Progenitor cell of endocrine pancreas (in vitro differentiated cells): ENCODE results near the gene TKFC. TPM values are rescaled to one million over a fixed set of nuclear protein-coding genes. Genes with fewer than 3 reads are reported as not detected.
A peak's percentile ranks its signal among the peaks of the same experiment; 100 is the strongest.

Experiments
- DNase-seq: peaks from one replicate; pipeline ENCODE4 v3.0.0; 2021; ENCODE audit warnings: low spot score; ENCODE audit not compliant: unreplicated experiment
- H3K27ac Mint-ChIP-seq: 2 replicates; pipeline ENCODE4 v1.8.0; 2021; ENCODE audit warnings: mild to moderate bottlenecking, moderate library complexity, mixed read lengths
- H3K27me3 Mint-ChIP-seq: 2 replicates; pipeline ENCODE4 v1.8.0; 2021; ENCODE audit warnings: mixed read lengths
- H3K36me3 Mint-ChIP-seq: 2 replicates; pipeline ENCODE4 v1.8.0; 2022; ENCODE audit warnings: mixed read lengths; ENCODE audit not compliant: insufficient read depth
- H3K4me1 Mint-ChIP-seq: 2 replicates; pipeline ENCODE4 v1.8.0; 2021; ENCODE audit warnings: low read depth, mixed read lengths
- H3K4me3 Mint-ChIP-seq: 2 replicates; pipeline ENCODE4 v1.8.0; 2021; ENCODE audit warnings: low read depth, mild to moderate bottlenecking, moderate library complexity, mixed read lengths
- H3K9me3 Mint-ChIP-seq: 2 replicates; pipeline ENCODE4 v1.8.0; 2021; ENCODE audit warnings: low read depth, mixed read lengths
- CTCF ChIP-seq: fragments of 200-600 bp; sonication (generic); IDR thresholded peaks from one replicate; pipeline ENCODE4 v1.5.0; 2021; ENCODE audit warnings: antibody characterized with exemption, mild to moderate bottlenecking; ENCODE audit not compliant: unreplicated experiment
- total RNA-seq: library from RNA; stranded (reverse); gene quantifications from 2 replicates; pipeline ENCODE4 v1.2.1, GENCODE V29; 2021

Gene TKFC
- total RNA-seq, 1 donor from 2014 or later, result 78.8 TPM

- peaks cover 13% of the 10 kb centered on the region for H3K4me1 Mint-ChIP-seq
- H3K36me3 Mint-ChIP-seq, result peaks cover 26% of the 10 kb centered on the region
- no peaks in the 10 kb centered on the region for H3K9me3 Mint-ChIP-seq
- H3K27ac Mint-ChIP-seq, result peak overlapping the region; percentile 43
- peaks cover 7% of the 10 kb centered on the region for H3K27me3 Mint-ChIP-seq
- H3K4me3 Mint-ChIP-seq, result peak overlapping the region; percentile 17
- no peak for TF ChIP-seq CTCF
- DNase-seq, result no peak
Observed at GRCh38 chr11:61297746-61298145, 35.3 kb upstream of the TKFC start.

DNA sequence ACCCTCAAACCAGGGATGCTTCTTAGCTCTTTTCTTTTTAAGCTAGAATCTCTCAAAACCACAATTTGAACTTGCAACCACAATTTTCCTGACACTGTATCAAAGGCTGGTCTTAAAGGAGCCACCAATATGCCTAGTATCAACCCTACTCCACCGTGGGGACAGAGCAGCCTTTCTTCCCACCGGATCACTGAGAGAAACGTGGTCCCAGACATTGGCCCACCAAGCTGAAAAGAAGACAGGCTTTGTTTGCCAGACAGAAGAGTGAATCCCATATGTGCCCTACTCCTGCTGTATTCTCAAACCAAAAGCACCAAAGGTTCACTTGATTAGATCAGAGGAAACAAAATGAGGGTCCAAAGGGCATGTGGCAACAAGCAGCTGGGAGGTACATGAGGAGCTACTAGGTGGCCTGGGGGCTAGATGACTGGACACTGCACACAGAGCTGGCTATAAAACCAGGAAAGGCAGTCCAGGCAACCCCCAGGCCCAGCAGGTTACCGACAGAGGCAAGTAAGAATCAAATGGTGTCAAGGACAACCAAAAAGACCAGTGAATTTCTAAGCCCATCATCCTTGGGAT is 34.3 kb upstream of the TKFC start:
- H3K9me3 Mint-ChIP-seq, result no peaks in the 10 kb centered on the region
- H3K36me3 Mint-ChIP-seq, result peaks cover 26% of the 10 kb centered on the region
- peaks cover 1% of the 10 kb centered on the region for H3K27me3 Mint-ChIP-seq
- H3K4me1 Mint-ChIP-seq, result peaks cover 8% of the 10 kb centered on the region
- TF ChIP-seq CTCF, result no peak
- no peak overlapping the region for H3K27ac Mint-ChIP-seq
- DNase-seq, result no peak
- H3K4me3 Mint-ChIP-seq, result no peak overlapping the region

- Mint-ChIP-seq H3K4me3 (no peak overlapping the region), H3K27ac (no peak overlapping the region), H3K27me3 (no peaks in the 10 kb centered on the region), H3K36me3 (peaks cover 27% of the 10 kb centered on the region), H3K4me1 (peaks cover 6% of the 10 kb centered on the region), H3K9me3 (no peaks in the 10 kb centered on the region)
- TF ChIP-seq CTCF, result no peak
- DNase-seq, result no peak
Observed at GRCh38 chr11:61302550-61302949, 30.5 kb upstream of the TKFC start.

- H3K4me1 Mint-ChIP-seq, result peaks cover 4% of the 10 kb centered on the region
- H3K27ac Mint-ChIP-seq, result no peak overlapping the region
- H3K9me3 Mint-ChIP-seq, result no peaks in the 10 kb centered on the region
- H3K27me3 Mint-ChIP-seq, result no peaks in the 10 kb centered on the region
- no peak for TF ChIP-seq CTCF
- no peak overlapping the region for H3K4me3 Mint-ChIP-seq
- no peak for DNase-seq
- H3K36me3 Mint-ChIP-seq, result peaks cover 22% of the 10 kb centered on the region
Observed at GRCh38 chr11:61303725-61304124, 29.3 kb upstream of the TKFC start.

DNA sequence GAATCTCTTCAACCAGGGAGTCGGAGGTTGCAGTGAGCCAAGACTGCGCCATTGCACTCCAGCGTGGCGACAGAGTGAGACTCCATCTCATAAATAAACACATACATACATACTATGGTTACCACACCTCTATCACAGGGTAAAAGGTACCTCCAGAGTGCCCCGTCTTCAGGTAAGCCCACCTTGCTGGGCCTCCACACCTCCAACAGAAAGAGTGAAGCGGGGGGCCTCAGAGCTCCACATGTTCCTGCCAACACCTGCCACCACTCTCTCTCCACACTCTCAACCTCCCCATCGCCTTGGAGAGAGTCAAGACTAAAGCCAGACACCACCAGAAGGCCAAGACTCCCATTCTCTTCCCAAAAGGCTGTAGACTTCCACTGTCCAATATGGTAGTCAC is 27.6 kb upstream of the TKFC start:
- Mint-ChIP-seq H3K27ac (no peak overlapping the region), H3K9me3 (no peaks in the 10 kb centered on the region), H3K36me3 (peaks cover 19% of the 10 kb centered on the region), H3K27me3 (no peaks in the 10 kb centered on the region), H3K4me1 (no peaks in the 10 kb centered on the region), H3K4me3 (no peak overlapping the region)
- TF ChIP-seq CTCF, result no peak
- no peak for DNase-seq
